ENCODE measurements around the gene ZNF14.
"Not testable (repeated sequence)": the region's sequence is repeated elsewhere in the genome, so short reads cannot be mapped to it uniquely, and the experiment has no call there.

The ZNF14 gene

DNA sequence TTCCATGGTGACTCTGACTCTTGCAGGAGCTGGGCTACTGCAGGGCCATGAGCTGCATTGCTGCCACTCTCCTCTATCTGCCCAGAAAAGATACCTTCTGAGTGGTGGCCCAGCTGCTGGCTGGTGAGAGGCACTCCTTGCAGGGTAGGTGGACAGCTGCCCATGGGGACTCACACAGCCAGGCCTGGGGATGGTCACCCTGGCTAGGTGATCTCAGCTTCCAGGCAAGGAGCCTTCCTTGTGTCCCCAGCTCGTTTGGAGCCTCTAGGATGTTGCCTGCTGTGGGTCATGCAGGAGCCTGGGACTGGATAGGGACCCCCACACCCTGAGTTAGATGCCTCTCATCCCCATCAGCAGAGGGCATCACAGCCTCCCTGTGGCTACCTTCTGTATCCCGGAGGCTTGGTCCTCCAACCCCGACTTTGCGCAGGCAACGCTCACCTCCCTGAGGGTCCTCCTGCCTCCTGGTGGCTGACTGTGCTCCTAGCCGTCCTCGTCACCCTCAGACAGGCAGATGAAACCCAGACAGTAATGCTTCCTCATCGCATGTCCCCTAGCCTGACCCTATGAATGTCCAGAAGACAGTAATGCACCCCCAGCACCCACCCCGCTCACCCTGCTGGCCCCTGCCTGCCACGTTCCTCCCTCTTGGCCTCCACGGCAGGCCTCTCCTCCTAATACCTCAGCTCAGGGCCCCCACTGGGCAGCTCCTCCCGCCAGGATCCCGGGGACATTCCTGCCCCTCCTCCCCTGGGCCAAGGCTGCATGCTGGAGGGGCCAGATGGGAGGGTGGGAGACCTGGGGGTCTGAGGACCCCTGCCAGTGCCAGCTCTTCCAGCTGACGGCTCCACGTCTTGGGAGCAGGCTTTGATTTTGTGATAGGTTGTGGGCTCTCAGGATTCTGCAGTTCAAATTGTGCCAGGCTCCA, 13.6 kb upstream of the ZNF14 start:
- DNase-seq: no peak

DNA sequence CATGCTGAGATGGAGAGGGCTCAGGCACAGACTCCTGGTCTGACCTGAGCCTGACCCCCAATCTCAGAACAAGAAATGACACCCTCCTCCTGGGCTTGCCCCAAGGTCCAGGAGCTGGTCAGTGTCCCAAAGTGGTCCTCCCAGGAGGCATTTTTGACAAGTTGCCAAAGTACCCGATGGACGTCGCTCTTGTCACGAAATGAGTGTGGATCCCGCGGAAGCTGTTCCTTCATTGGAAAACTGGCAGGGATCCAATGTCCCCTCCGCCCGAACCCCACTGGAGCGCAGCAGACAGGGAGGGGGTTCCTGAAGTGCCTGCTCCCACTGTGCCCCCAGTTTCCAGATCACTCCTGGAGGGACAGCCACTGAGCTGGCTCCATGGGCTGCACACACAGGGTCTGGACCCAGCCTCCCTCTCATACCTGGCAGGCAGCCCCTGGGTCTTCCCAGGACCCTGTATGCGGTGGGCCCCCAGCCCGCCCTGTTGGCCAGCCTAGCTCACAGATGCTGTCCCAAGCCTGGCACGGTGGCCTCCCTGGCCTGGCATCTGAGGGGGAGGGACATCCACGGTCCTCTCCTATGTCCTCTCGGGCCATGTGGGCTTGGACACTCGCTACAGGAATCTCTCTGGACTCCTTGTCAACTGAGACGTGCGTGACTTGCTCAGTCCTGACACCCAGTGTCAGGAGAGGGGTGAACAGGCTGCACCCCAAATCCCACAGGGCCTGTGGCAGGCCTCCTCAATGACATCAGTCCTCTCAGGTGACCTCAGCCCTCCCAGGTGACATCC, 12.8 kb upstream of the ZNF14 start:
- DNase-seq: no peak

GRCh38 chr19:19744641-19745040, 11.7 kb upstream of the ZNF14 start:
- no peak for DNase-seq

GRCh38 chr19:19743921-19744320, 11.0 kb upstream of the ZNF14 start:
- DNase-seq: not testable (repeated sequence)

- no peak for DNase-seq
Observed at GRCh38 chr19:19743176-19743575, 10.3 kb upstream of the ZNF14 start.

GRCh38 chr19:19742773-19743172, 9.9 kb upstream of the ZNF14 start:
- DNase-seq: no peak

GRCh38 chr19:19741184-19741583, 8.3 kb upstream of the ZNF14 start:
- no peak for DNase-seq

- no peak for DNase-seq
Observed at GRCh38 chr19:19740755-19741154, 7.8 kb upstream of the ZNF14 start.

GRCh38 chr19:19738564-19738963, 5.7 kb upstream of the ZNF14 start:
- no peak for DNase-seq

DNA sequence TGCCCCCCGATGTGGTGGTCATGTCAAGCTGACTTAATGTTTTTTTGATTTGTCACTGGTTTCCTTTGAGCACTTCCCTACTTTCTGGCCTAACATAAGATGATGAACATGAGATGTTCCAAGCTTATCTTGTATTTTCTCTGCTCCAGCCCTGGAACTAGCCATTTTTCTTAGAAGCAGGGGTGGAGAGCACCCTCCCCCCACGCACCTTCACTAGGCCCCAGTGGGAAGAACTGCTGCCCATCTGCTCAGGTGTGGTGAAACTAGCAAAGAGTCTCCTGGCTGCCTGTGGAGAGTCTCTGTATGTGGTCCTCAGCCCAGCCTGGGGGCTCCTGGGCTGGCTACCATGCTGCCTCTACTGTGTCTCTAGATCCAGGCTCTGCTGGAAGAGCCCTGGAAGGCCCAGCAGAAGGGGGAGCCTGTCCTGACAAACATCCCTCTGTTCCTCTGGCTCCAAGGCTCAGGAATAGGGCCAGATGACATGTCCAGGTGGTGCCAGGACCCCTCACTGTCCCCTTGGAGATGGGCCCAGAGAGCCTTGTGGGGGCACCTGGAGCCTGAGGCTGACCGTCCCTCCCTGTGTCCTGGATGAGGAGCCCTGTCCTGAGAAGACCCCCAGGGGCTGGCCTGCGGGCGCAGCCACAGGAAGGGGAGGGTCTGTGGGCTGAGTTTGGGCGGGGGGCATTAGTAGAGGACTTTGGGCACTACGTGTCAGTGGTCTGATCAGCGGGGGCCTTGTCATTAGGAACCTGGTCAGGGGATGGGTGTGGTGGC, 4.8 kb upstream of the ZNF14 start:
- no peak for DNase-seq

GRCh38 chr19:19721896-19722295, 11.0 kb downstream of the ZNF14 start:
- no peak for DNase-seq

- DNase-seq: no peak
Observed at GRCh38 chr19:19719798-19720197, 13.1 kb downstream of the ZNF14 start.

DNA sequence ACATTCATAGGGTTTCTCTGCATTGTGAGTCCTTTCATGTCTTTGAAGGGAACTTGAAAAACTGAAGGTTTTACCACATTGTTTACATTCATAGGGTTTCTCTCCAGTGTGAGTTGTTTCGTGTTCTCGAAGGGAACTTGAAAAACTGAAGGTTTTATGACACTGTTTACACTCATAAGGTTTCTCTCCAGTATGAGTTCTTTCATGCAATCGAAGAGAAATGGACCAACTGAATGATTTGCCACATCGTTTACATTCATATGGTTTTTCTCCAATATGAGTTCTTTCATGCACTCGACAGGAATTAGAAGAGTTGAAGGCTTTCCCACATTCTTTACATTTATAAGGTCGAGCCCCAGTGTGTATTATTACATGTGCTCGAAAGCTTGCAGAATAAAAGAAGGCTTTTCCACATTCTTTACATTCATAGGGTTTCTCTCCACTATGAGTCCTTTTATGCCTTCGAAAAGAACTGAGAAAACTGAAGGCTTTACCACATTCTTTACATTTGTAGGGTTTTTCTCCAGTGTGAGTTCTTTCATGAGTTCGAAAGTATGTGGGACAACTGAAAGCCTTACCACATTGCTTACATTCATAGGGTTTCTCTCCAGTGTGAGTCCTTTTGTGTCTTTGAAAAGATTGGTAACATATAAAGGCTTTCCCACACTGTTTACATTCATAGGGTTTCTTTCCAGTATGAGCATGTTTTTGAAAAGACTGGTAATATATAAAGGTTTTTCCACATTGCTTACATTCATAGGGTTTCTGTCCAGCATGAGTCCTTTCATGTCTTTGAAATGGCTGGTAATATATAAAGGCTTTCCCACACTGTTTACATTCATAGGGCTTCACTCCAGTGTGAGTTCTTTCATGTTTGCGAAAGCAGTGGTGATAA, 20.7 kb downstream of the ZNF14 start:
- DNase-seq: no peak

GRCh38 chr19:19711306-19711933, 21.5 kb downstream of the ZNF14 start:
- DNase-seq: no peak

DNA sequence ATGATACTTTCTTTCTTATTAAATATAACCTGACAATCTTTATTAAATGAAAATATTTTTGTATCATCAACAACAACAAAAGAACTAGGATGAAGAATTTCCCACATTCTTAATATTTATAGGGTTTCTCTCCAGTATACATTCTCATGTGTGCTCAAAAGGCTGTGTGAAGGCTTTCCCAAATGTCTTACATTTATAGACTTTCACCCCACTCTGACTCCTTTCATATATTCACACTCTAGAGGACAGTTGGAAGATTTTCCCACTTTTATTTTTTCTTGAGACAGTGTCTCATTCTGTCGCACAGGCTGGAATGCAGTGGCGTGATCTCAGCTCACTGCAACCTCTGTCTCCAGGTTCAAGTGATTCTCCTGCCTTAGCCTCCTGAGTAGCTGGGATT, 22.4 kb downstream of the ZNF14 start:
- no peak for DNase-seq

- DNase-seq: no peak
Observed at GRCh38 chr19:19704836-19705235, 28.1 kb downstream of the ZNF14 start.

DNA sequence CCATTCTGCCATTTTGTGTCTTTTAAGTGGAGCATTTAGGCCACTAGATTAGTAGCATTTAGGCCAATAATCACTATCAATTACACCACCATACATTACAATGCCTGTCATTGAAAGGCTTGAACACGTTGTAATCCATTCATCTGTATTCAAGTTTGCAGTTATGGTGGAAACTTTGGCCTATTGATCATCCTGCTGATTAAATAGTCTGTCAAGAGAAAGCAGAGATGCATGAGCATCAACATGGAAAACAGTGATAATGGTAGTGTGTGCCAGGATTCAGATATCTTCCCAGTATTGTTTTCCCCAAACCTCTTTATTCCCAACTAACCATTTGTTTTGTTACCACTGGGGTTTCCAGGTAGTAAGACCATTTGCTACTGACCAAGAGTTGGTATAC, 32.4 kb downstream of the ZNF14 start:
- not testable (repeated sequence) for DNase-seq

DNA sequence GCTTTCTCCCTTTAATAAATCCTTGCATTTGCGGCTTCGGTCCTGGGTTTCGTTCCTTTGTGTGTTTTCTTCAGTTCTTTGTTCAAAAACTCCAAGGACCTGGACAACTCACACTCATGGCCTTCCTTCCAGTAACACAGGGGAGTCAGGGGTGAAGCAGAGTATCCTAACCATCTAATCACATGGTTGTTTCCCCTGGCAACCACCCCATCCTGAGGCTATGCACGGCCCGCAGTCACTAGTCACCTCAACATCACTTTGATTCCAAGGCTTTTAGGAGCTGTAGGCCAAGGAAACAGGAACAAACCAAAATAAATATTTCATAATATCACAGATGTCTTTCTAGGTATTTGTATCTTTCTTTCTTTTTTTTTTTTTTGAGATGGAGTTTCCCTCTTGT, 35.3 kb downstream of the ZNF14 start:
- no peak for DNase-seq

GRCh38 chr19:19696386-19696785, 36.5 kb downstream of the ZNF14 start:
- no peak for DNase-seq

GRCh38 chr19:19691683-19692082, 41.2 kb downstream of the ZNF14 start:
- no peak for DNase-seq

DNA sequence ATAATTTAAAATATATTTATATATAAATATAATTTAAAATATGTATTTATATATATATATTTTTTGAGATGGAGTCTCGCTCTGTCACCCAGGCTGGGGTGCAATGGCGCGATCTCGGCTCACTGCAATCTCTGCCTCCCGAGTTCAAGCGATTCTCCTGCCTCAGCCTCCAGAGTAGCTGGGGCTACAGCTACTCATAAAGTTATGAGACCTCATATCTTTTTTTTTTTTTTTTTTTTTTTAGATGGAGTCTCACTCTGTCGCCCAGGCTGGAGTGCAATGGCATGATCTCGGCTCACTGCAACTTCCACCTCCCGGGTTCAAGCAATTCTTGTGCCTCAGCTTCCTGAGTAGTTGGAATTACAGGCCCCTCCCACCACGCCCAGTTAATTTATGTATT, 43.9 kb downstream of the ZNF14 start:
- DNase-seq: not testable (repeated sequence)

DNA sequence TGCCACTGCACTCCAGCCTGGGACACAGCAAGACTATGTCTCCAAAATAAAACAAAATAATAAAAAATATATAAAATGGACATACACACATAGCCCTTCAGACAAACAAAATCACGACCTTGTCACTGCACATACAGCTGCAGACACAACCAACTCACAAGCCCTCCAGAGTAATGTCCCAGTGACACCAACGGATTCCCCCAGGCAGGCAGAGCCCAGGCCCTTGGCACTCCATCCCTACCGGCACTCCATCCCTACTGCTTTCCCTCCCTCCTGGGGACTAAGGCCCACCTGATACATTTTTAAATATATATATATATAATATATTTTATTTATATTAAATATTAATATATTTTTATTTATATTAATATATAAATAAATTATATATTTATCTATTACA, 45.8 kb downstream of the ZNF14 start:
- no peak for DNase-seq
